HepG2 (cell line): ENCODE measurements around the gene HINT2. TPM values are rescaled to one million over a fixed set of nuclear protein-coding genes. Genes with fewer than 3 reads are reported as not detected.

Experiments used
- CSRNP1 ChIP-seq: sonication (generic); formaldehyde crosslinking; IDR thresholded peaks from 2 replicates; pipeline ENCODE4 v1.8.1; 2023; ENCODE audit warnings: mild to moderate bottlenecking, missing genetic modification reagents
- HNRNPK ChIP-seq: fragments of 200-400 bp; formaldehyde crosslinking; IDR thresholded peaks from 2 replicates; pipeline ENCODE4 v1.6.1; 2018; ENCODE audit warnings: low read length, low read depth, moderate library complexity, mild to moderate bottlenecking; ENCODE audit not compliant: poor library complexity, severe bottlenecking
- POGK ChIP-seq: sonication (generic); formaldehyde crosslinking; conservative IDR thresholded peaks from 2 replicates; pipeline ENCODE4 v1.8.0; 2022; ENCODE audit warnings: mild to moderate bottlenecking, moderate library complexity, missing genetic modification reagents
- ZBTB14 ChIP-seq: sonication (generic); formaldehyde crosslinking; IDR thresholded peaks from 2 replicates; pipeline ENCODE4 v1.4.0; 2020; ENCODE audit warnings: missing genetic modification reagents
- ZC3H4 ChIP-seq: sonication (generic); formaldehyde crosslinking; IDR thresholded peaks from 2 replicates; pipeline ENCODE4 v1.4.0; 2020; ENCODE audit warnings: missing genetic modification reagents, borderline replicate concordance
- ZNF607 ChIP-seq: sonication (generic); formaldehyde crosslinking; IDR thresholded peaks from 2 replicates; pipeline ENCODE4 v1.5.1; 2020; ENCODE audit warnings: missing genetic modification reagents, mild to moderate bottlenecking, borderline replicate concordance
- polyA plus RNA-seq, 8 experiments: library from polyadenylated mRNA; depleted of rRNA in 3 of 8; stranded (reverse) in 7 of 8; unstranded in 1 of 8; fragments of >200 nt; fragmentation: Illumina TruSeq in 4 of 8; extraction: Trizol in 4 of 8; gene quantifications; 2 replicates each; pipeline versions ENCODE4 v1.2.1 to v1.2.3, GENCODE V29; 2011 to 2016; ENCODE audit warnings: low read depth in 4 of 8, missing spikeins in 1 of 8, mixed read lengths in 1 of 8; ENCODE audit not compliant: insufficient read depth in 1 of 8
- total RNA-seq, 5 experiments: library from RNA; depleted of rRNA; stranded (reverse); fragments of >200 nt; fragmentation: Illumina TruSeq; extraction: Trizol; gene quantifications; 2 replicates each; pipeline ENCODE4 v1.2.3, GENCODE V29; 2016; ENCODE audit warnings: low read depth in 1 of 5
- TF ChIP-seq, protein P1 (sequence below): sonication (generic); formaldehyde crosslinking; IDR thresholded peaks from 2 replicates; pipeline ENCODE4 v1.5.0; 2020; ENCODE audit warnings: missing genetic modification reagents
- TF ChIP-seq, protein P2 (sequence below), 2 experiments: sonication (generic) in 1 of 2; formaldehyde crosslinking in 1 of 2; IDR thresholded peaks; 2 replicates each; pipeline versions ENCODE4 v1.6.1 to v1.9.0; 2014 to 2022; ENCODE audit warnings: antibody characterized with exemption in 1 of 2, borderline replicate concordance in 1 of 2, inconsistent platforms in 1 of 2, low read depth in 1 of 2, missing genetic modification reagents in 1 of 2
- TF ChIP-seq, protein P3 (sequence below): sonication (generic); formaldehyde crosslinking; IDR thresholded peaks from 2 replicates; pipeline ENCODE4 v1.8.1; 2023; ENCODE audit warnings: missing genetic modification reagents, mild to moderate bottlenecking, borderline replicate concordance

HINT2 gene
- total and polyA plus RNA-seq, 2 of the 13 experiments (the other 11 are each of a cell fraction or from before 2014, with no cell fraction given): 37.9 to 56.2 TPM

- TF ChIP-seq, protein P1, sequence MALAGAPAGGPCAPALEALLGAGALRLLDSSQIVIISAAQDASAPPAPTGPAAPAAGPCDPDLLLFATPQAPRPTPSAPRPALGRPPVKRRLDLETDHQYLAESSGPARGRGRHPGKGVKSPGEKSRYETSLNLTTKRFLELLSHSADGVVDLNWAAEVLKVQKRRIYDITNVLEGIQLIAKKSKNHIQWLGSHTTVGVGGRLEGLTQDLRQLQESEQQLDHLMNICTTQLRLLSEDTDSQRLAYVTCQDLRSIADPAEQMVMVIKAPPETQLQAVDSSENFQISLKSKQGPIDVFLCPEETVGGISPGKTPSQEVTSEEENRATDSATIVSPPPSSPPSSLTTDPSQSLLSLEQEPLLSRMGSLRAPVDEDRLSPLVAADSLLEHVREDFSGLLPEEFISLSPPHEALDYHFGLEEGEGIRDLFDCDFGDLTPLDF (CRISPR knock-in tag): peak; percentile 86
- TF ChIP-seq POGK (CRISPR knock-in tag) (no peak; the same call in 1 of the 2 replicates), ZBTB14 (0 out of 2 replicates have a peak, but pooled peaks have one; percentile 52), CSRNP1 (CRISPR knock-in tag) (0 out of 2 replicates have a peak, but pooled peaks have one; percentile 46), ZNF607 (CRISPR knock-in tag) (peak; percentile 77; the same call in 1 of the 2 replicates), ZC3H4 (no peak), HNRNPK (peak; percentile 23)
- TF ChIP-seq, protein P2, sequence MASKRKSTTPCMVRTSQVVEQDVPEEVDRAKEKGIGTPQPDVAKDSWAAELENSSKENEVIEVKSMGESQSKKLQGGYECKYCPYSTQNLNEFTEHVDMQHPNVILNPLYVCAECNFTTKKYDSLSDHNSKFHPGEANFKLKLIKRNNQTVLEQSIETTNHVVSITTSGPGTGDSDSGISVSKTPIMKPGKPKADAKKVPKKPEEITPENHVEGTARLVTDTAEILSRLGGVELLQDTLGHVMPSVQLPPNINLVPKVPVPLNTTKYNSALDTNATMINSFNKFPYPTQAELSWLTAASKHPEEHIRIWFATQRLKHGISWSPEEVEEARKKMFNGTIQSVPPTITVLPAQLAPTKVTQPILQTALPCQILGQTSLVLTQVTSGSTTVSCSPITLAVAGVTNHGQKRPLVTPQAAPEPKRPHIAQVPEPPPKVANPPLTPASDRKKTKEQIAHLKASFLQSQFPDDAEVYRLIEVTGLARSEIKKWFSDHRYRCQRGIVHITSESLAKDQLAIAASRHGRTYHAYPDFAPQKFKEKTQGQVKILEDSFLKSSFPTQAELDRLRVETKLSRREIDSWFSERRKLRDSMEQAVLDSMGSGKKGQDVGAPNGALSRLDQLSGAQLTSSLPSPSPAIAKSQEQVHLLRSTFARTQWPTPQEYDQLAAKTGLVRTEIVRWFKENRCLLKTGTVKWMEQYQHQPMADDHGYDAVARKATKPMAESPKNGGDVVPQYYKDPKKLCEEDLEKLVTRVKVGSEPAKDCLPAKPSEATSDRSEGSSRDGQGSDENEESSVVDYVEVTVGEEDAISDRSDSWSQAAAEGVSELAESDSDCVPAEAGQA (IDR thresholded peaks at IDR 0.05; ENCODE audit: low read depth): no peak
- TF ChIP-seq, protein P2 (CRISPR knock-in tag; IDR thresholded peaks at IDR 0.05; ENCODE audit: borderline replicate concordance): 0 out of 2 replicates have a peak, but pooled peaks have one; percentile 62
- TF ChIP-seq, protein P3, sequence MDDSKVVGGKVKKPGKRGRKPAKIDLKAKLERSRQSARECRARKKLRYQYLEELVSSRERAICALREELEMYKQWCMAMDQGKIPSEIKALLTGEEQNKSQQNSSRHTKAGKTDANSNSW (CRISPR knock-in tag): no peak
Measured at GRCh38 chr9:35814841-35815543, at the start of gene HINT2 (continued).
